NCI-H2171 treated with DMSO at 0.1 percent for 48 hours (cell line): ENCODE data around the gene GID8.
A peak's percentile ranks its signal among the peaks of the same experiment; 100 is the strongest.

ENCODE experiments used
- DNase-seq: peaks from one replicate; lab custom pipeline; 2025; lab: John Stamatoyannopoulos, UW

Gene GID8

GRCh38 chr20:62958388-62959100 is 20.6 kb downstream of the GID8 start:
- no peak for DNase-seq

- DNase-seq: no peak
Measured at GRCh38 chr20:62959101-62959971, 21.4 kb downstream of the GID8 start.

- DNase-seq: no peak
Measured at GRCh38 chr20:62959998-62960436, 22.1 kb downstream of the GID8 start.

GRCh38 chr20:62960446-62961309 is 22.7 kb downstream of the GID8 start:
- DNase-seq: peak; percentile 97

GRCh38 chr20:62961310-62961783 is 23.4 kb downstream of the GID8 start:
- peak; percentile 88 for DNase-seq

- no peak for DNase-seq
Measured at GRCh38 chr20:62961799-62962198, 23.9 kb downstream of the GID8 start.

GRCh38 chr20:62962221-62962879 is 24.4 kb downstream of the GID8 start:
- no peak for DNase-seq

- no peak for DNase-seq
Measured at GRCh38 chr20:62962891-62963613, 25.1 kb downstream of the GID8 start.

- DNase-seq: no peak
Measured at GRCh38 chr20:62963614-62964397, 25.9 kb downstream of the GID8 start.

- DNase-seq: no peak
Measured at GRCh38 chr20:62964700-62965099, 26.8 kb downstream of the GID8 start.

GRCh38 chr20:62965363-62965771 is 27.4 kb downstream of the GID8 start:
- no peak for DNase-seq

GRCh38 chr20:62966212-62967148 is 28.5 kb downstream of the GID8 start:
- no peak for DNase-seq

- DNase-seq: no peak
Measured at GRCh38 chr20:62967149-62967501, 29.2 kb downstream of the GID8 start.

GRCh38 chr20:62967628-62968351 is 29.8 kb downstream of the GID8 start:
- no peak for DNase-seq

GRCh38 chr20:62968378-62969178 is 30.6 kb downstream of the GID8 start:
- no peak for DNase-seq

- no peak for DNase-seq
Measured at GRCh38 chr20:62969179-62969760, 31.3 kb downstream of the GID8 start.

GRCh38 chr20:62969939-62970306 is 32.0 kb downstream of the GID8 start:
- no peak for DNase-seq
